Osteoblast (primary cell): ENCODE results near the gene BCL11A. TPM values are rescaled to one million over a fixed set of nuclear protein-coding genes. Genes with fewer than 3 reads are reported as not detected.

Experiments
- DNase-seq: peaks from one replicate; pipeline ENCODE4 v3.0.0; 2011; ENCODE audit warnings: low spot score, mixed read lengths; ENCODE audit not compliant: insufficient read length; ENCODE audit errors: missing footprints
- H2AFZ ChIP-seq: 2 replicates; pipeline ENCODE4 v1.6.0; 2011; ENCODE audit warnings: mild to moderate bottlenecking, low read length
- H3K27ac ChIP-seq: 2 replicates; pipeline ENCODE4 v1.5.1; 2011; ENCODE audit warnings: mild to moderate bottlenecking, low read depth, low read length, moderate library complexity
- H3K27me3 ChIP-seq: 2 replicates; pipeline ENCODE4 v1.6.0; 2012; ENCODE audit warnings: mild to moderate bottlenecking, control low read depth, inconsistent platforms, low read length, moderate library complexity; ENCODE audit not compliant: insufficient read depth
- H3K36me3 ChIP-seq: 2 replicates; pipeline ENCODE4 v1.5.1; 2011; ENCODE audit warnings: mild to moderate bottlenecking, low read length, control low read depth, moderate library complexity; ENCODE audit not compliant: insufficient read depth
- H3K4me1 ChIP-seq: 2 replicates; pipeline ENCODE4 v1.5.1; 2011; ENCODE audit warnings: mild to moderate bottlenecking, low read length, control low read depth, moderate library complexity; ENCODE audit not compliant: insufficient read depth
- H3K4me2 ChIP-seq: 2 replicates; pipeline ENCODE4 v1.6.0; 2011; ENCODE audit warnings: mild to moderate bottlenecking, low read length; ENCODE audit not compliant: insufficient read depth
- H3K4me3 ChIP-seq: fragments of 200-600 bp; sonication (generic); 3 replicates; pipeline ENCODE4 v1.5.1; 2012; ENCODE audit warnings: mild to moderate bottlenecking, low read length, inconsistent platforms; ENCODE audit not compliant: insufficient read depth
- H3K79me2 ChIP-seq: 2 replicates; pipeline ENCODE4 v1.6.0; 2012; ENCODE audit warnings: mild to moderate bottlenecking, low read length, control low read depth, inconsistent platforms; ENCODE audit not compliant: insufficient read depth
- H3K9me3 ChIP-seq: 2 replicates; pipeline ENCODE4 v1.5.1; 2011; ENCODE audit warnings: low read depth, low read length, control low read depth
- H4K20me1 ChIP-seq: 2 replicates; pipeline ENCODE4 v1.6.0; 2012; ENCODE audit warnings: mild to moderate bottlenecking, low read length, control low read depth; ENCODE audit not compliant: insufficient read depth
- total RNA-seq: library from RNA; depleted of rRNA; stranded (reverse); fragments of >200 nt; gene quantifications from 2 replicates; pipeline ENCODE4 v1.2.3, GENCODE V29; 2012
- TF ChIP-seq, protein P1 (sequence below): IDR thresholded peaks from 2 replicates; pipeline ENCODE4 v1.5.1; 2011; ENCODE audit warnings: mild to moderate bottlenecking, low read depth, low read length, moderate library complexity; ENCODE audit errors: extremely low read depth

BCL11A gene
- total RNA-seq, 1 donor, result 1.4 TPM

DNA sequence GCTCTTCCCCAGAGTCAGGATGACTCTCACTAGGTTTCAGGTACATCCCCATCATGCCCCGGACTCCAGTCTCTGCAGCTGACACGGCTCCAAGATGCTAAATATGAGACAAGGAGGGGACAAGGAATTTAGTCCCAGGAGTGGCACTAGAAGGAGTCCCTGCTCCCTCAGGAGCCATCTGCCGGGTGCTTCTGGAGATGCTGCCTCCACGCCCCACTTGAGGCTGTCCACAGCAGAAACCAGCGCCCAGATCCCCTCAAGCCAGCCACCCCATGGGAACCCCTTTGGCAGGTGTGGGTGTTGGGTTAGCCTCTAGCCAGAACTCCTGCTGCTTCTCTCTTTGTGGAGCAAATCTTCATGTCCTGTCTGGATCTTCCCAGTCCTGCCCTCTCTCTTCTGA lies 40.3 kb downstream of the BCL11A start:
- Histone ChIP-seq H3K4me2 (no peak overlapping the region), H3K4me1 (peaks cover 20% of the 10 kb centered on the region), H3K9me3 (no peaks in the 10 kb centered on the region), H2AFZ (no peak overlapping the region), H3K36me3 (no peaks in the 10 kb centered on the region), H3K27me3 (no peaks in the 10 kb centered on the region), H4K20me1 (no peaks in the 10 kb centered on the region), H3K4me3 (no peak overlapping the region), H3K27ac (no peak overlapping the region), H3K79me2 (no peaks in the 10 kb centered on the region)
- DNase-seq, result no peak
- TF ChIP-seq, protein P1, sequence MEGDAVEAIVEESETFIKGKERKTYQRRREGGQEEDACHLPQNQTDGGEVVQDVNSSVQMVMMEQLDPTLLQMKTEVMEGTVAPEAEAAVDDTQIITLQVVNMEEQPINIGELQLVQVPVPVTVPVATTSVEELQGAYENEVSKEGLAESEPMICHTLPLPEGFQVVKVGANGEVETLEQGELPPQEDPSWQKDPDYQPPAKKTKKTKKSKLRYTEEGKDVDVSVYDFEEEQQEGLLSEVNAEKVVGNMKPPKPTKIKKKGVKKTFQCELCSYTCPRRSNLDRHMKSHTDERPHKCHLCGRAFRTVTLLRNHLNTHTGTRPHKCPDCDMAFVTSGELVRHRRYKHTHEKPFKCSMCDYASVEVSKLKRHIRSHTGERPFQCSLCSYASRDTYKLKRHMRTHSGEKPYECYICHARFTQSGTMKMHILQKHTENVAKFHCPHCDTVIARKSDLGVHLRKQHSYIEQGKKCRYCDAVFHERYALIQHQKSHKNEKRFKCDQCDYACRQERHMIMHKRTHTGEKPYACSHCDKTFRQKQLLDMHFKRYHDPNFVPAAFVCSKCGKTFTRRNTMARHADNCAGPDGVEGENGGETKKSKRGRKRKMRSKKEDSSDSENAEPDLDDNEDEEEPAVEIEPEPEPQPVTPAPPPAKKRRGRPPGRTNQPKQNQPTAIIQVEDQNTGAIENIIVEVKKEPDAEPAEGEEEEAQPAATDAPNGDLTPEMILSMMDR, result no peak

DNA sequence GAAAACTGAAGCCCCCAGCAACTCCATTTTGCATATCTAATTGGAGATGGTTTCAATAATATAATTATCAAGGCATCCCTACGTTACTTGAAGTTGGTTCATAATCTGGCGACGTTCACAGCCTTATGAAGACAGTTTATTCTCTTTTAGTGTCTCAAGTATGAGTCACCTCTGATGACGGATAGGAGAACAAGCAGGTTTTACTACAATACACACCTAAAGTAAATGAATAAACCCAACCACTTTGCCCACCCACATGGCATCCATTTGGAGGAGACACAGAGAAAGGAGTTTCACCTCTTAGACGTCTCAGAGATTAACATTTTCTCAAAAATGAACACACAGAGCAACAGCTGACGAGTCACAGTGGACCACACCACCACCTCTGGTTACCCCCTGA lies 40.8 kb downstream of the BCL11A start:
- H3K27ac ChIP-seq, result no peak overlapping the region
- H3K36me3 ChIP-seq, result no peaks in the 10 kb centered on the region
- DNase-seq, result no peak
- H3K9me3 ChIP-seq, result no peaks in the 10 kb centered on the region
- H3K4me2 ChIP-seq, result no peak overlapping the region
- H3K4me3 ChIP-seq, result no peak overlapping the region
- TF ChIP-seq, protein P1, result no peak
- no peaks in the 10 kb centered on the region for H3K79me2 ChIP-seq
- H3K4me1 ChIP-seq, result peaks cover 20% of the 10 kb centered on the region
- no peaks in the 10 kb centered on the region for H4K20me1 ChIP-seq
- H2AFZ ChIP-seq, result no peak overlapping the region
- H3K27me3 ChIP-seq, result no peaks in the 10 kb centered on the region

DNA sequence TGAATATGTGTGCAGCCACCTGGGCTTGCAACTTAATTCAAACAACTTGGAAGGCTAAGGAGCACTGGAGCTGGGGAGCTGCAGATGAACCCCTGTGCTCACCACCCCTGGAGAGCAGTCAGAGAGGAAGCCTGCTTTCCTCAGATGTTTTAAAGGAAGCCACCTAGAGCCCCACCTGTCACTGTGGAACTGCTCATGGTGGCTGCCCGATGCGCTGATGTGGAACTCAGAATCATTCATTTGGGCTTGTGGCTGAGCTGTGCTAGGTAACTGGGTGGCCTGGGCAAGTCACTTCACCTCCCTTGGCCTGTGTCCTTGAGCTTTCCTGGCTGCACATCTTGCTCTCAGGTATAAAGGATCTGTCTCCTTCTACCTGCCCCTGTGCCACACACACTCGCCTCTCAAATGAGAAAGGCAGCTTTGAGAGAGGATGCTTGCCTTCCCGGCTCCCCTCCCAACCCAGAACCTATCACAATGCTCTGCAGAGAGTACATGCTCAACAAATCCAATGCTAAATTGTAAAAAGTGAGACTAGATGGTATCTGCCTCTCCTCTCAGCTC lies 41.3 kb downstream of the BCL11A start:
- no peaks in the 10 kb centered on the region for H4K20me1 ChIP-seq
- H3K9me3 ChIP-seq, result no peaks in the 10 kb centered on the region
- TF ChIP-seq, protein P1, result no peak
- H3K36me3 ChIP-seq, result no peaks in the 10 kb centered on the region
- peaks cover 19% of the 10 kb centered on the region for H3K4me1 ChIP-seq
- no peak for DNase-seq
- no peaks in the 10 kb centered on the region for H3K79me2 ChIP-seq
- H3K4me3 ChIP-seq, result no peak overlapping the region
- H3K27me3 ChIP-seq, result no peaks in the 10 kb centered on the region
- H3K27ac ChIP-seq, result no peak overlapping the region
- no peak overlapping the region for H3K4me2 ChIP-seq
- no peak overlapping the region for H2AFZ ChIP-seq

DNA sequence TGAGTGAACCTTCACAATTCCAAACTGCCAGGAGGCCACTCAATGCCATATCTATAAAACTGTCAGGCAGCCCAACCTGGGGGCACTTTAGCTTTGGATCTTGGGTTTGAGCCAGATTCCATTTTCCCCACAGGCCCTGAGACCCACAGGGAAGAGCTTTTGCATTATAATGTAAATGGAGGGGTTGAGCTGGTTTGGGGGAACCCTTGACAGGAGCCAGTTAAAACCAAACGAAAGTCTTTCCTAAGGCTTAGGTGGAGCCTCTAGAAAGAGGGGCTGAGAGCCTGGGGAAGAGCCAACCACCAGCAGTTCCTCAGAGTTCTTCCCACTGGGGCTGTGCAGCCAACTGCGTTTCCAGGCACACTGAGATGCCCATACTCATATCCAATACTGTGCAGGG lies 42.7 kb downstream of the BCL11A start:
- H3K27me3 ChIP-seq, result no peaks in the 10 kb centered on the region
- TF ChIP-seq, protein P1, result no peak
- H4K20me1 ChIP-seq, result no peaks in the 10 kb centered on the region
- no peak for DNase-seq
- no peaks in the 10 kb centered on the region for H3K79me2 ChIP-seq
- peaks cover 5% of the 10 kb centered on the region for H3K4me1 ChIP-seq
- no peaks in the 10 kb centered on the region for H3K36me3 ChIP-seq
- no peaks in the 10 kb centered on the region for H3K9me3 ChIP-seq
- no peak overlapping the region for H2AFZ ChIP-seq
- H3K27ac ChIP-seq, result no peak overlapping the region
- H3K4me2 ChIP-seq, result no peak overlapping the region
- H3K4me3 ChIP-seq, result no peak overlapping the region
